Erythroblast (primary cell): ENCODE measurements around the gene SPINT1.

ENCODE experiments used
- GATA1 ChIP-seq: IDR thresholded peaks from 2 replicates; pipeline ENCODE4 v1.6.1; 2011; ENCODE audit warnings: low read depth, mild to moderate bottlenecking, control low read depth, low read length, moderate library complexity
- POLR2A ChIP-seq: IDR thresholded peaks from 2 replicates; pipeline ENCODE4 v1.6.1; 2011; ENCODE audit warnings: mild to moderate bottlenecking, low read length

DNA sequence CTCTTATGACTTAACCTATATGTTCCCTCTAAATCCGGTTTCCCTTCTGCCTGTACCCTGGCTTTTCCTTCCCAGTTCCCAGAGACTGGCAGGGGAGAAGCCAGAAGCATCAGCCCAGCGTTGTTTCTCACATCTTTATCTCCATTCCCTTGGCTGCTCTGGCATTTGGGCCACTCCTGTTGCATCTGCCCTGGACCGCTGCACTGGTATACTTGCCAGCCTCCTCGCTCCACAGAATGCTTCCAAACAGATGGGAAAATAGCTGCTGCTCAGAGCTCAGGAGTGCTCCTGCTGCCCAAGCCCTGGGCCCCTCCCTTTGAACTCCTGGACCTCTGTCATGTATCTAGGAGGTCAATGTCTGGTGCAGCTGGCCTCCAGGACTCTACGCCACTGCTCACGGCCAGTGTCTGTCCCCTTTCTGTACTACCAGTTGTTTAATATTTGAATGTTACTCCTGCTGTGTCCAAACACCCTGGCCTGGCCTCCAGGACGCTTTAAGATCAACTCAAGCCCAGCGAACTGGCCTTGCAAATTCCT is 6.8 kb downstream of the SPINT1 start:
- TF ChIP-seq POLR2A (no peak), GATA1 (no peak)
